ENCODE data around the gene RABGAP1. TPM values are rescaled to one million over a fixed set of nuclear protein-coding genes. Genes with fewer than 3 reads are reported as not detected.

RABGAP1 gene
- total and polyA plus RNA-seq, 4 donors, result 30.8 to 100 (median 69.7) TPM

- no peaks in the 10 kb centered on the region for H3K9me3 ChIP-seq (ENCODE audit: control insufficient read depth, low read length)
- no peak for DNase-seq
- peaks cover 0 to 1% of the 10 kb centered on the region in 2 donors for H3K4me1 ChIP-seq (ENCODE audit: control insufficient read depth in 1 of 2, insufficient read depth in 2 of 2, low read length in 2 of 2)
- 5 to 14% methylated on average over 1 of the region's 1 CpG for WGBS, 2 donors
- peaks cover 0 to 2% of the 10 kb centered on the region in 2 donors for H3K36me3 ChIP-seq (ENCODE audit: control insufficient read depth in 1 of 2, insufficient read depth in 2 of 2, low read length in 1 of 2)
- H3K4me3 ChIP-seq (ENCODE audit: low read length in 2 of 2), result no peak overlapping the region
- intact Hi-C loops (cut with DNase I), result no loop called here
- H3K27me3 ChIP-seq (ENCODE audit: control insufficient read depth in 1 of 2, insufficient read depth in 2 of 2, low read length in 1 of 2), result no peaks in the 10 kb centered on the region
- ATAC-seq (ENCODE audit: low FRiP score), result no peak
- no peak overlapping the region for H3K27ac ChIP-seq (ENCODE audit: low read depth in 1 of 2, low read length in 2 of 2)
Measured at GRCh38 chr9:123131258-123131657, 190.4 kb downstream of the RABGAP1 start.

GRCh38 chr9:123131993-123132392 lies 191.2 kb downstream of the RABGAP1 start:
- ATAC-seq (ENCODE audit: low FRiP score) (no peak), DNase-seq (no peak)
- H3K27ac ChIP-seq (ENCODE audit: low read depth in 1 of 2, low read length in 2 of 2), result no peak overlapping the region
- H3K9me3 ChIP-seq (ENCODE audit: control insufficient read depth, low read length), result no peaks in the 10 kb centered on the region
- H3K36me3 ChIP-seq (ENCODE audit: control insufficient read depth in 1 of 2, insufficient read depth in 2 of 2, low read length in 1 of 2), result peaks cover 0 to 2% of the 10 kb centered on the region in 2 donors
- H3K4me3 ChIP-seq (ENCODE audit: low read length in 2 of 2), result no peak overlapping the region
- H3K4me1 ChIP-seq (ENCODE audit: control insufficient read depth in 1 of 2, insufficient read depth in 2 of 2, low read length in 2 of 2), result peaks cover 0 to 1% of the 10 kb centered on the region in 2 donors
- H3K27me3 ChIP-seq (ENCODE audit: control insufficient read depth in 1 of 2, insufficient read depth in 2 of 2, low read length in 1 of 2), result no peaks in the 10 kb centered on the region
- intact Hi-C loops (cut with DNase I), result no loop called here

GRCh38 chr9:123132696-123133095 lies 191.9 kb downstream of the RABGAP1 start:
- DNase-seq (no peak), ATAC-seq (ENCODE audit: low FRiP score) (no peak)
- no peaks in the 10 kb centered on the region for H3K27me3 ChIP-seq (ENCODE audit: control insufficient read depth in 1 of 2, insufficient read depth in 2 of 2, low read length in 1 of 2)
- H3K27ac ChIP-seq (ENCODE audit: low read depth in 1 of 2, low read length in 2 of 2), result no peak overlapping the region
- H3K36me3 ChIP-seq (ENCODE audit: control insufficient read depth in 1 of 2, insufficient read depth in 2 of 2, low read length in 1 of 2), result peaks cover 0 to 2% of the 10 kb centered on the region in 2 donors
- 91 to 94% methylated on average over 6 of the region's 6 CpGs for WGBS, 2 donors
- H3K9me3 ChIP-seq (ENCODE audit: control insufficient read depth, low read length), result no peaks in the 10 kb centered on the region
- peaks cover 0 to 1% of the 10 kb centered on the region in 2 donors for H3K4me1 ChIP-seq (ENCODE audit: control insufficient read depth in 1 of 2, insufficient read depth in 2 of 2, low read length in 2 of 2)
- intact Hi-C loops (cut with DNase I), result no loop called here
- H3K4me3 ChIP-seq (ENCODE audit: low read length in 2 of 2), result no peak overlapping the region

GRCh38 chr9:123135430-123135829 lies 194.6 kb downstream of the RABGAP1 start:
- intact Hi-C loops (cut with DNase I), result no loop called here
- H3K4me1 ChIP-seq (ENCODE audit: control insufficient read depth in 1 of 2, insufficient read depth in 2 of 2, low read length in 2 of 2), result peaks cover 0 to 1% of the 10 kb centered on the region in 2 donors
- no peak overlapping the region for H3K27ac ChIP-seq (ENCODE audit: low read depth in 1 of 2, low read length in 2 of 2)
- no peak for DNase-seq
- no peak overlapping the region for H3K4me3 ChIP-seq (ENCODE audit: low read length in 2 of 2)
- H3K36me3 ChIP-seq (ENCODE audit: control insufficient read depth in 1 of 2, insufficient read depth in 2 of 2, low read length in 1 of 2), result peaks cover 0 to 1% of the 10 kb centered on the region in 2 donors
- H3K9me3 ChIP-seq (ENCODE audit: control insufficient read depth, low read length), result no peaks in the 10 kb centered on the region
- no peaks in the 10 kb centered on the region for H3K27me3 ChIP-seq (ENCODE audit: control insufficient read depth in 1 of 2, insufficient read depth in 2 of 2, low read length in 1 of 2)
- no peak for ATAC-seq (ENCODE audit: low FRiP score)
- 84 to 85% methylated on average over 5 of the region's 5 CpGs for WGBS, 2 donors

GRCh38 chr9:123138163-123138562 lies 197.3 kb downstream of the RABGAP1 start:
- 66 to 75% methylated on average over 2 of the region's 2 CpGs for WGBS, 2 donors
- intact Hi-C loops (cut with DNase I), result no loop called here
- no peak overlapping the region for H3K4me3 ChIP-seq (ENCODE audit: low read length in 2 of 2)
- ATAC-seq (ENCODE audit: low FRiP score) (no peak), DNase-seq (no peak)
- peaks cover 0 to 1% of the 10 kb centered on the region in 2 donors for H3K36me3 ChIP-seq (ENCODE audit: control insufficient read depth in 1 of 2, insufficient read depth in 2 of 2, low read length in 1 of 2)
- H3K27ac ChIP-seq (ENCODE audit: low read depth in 1 of 2, low read length in 2 of 2), result no peak overlapping the region
- no peaks in the 10 kb centered on the region for H3K4me1 ChIP-seq (ENCODE audit: control insufficient read depth in 1 of 2, insufficient read depth in 2 of 2, low read length in 2 of 2)
- no peaks in the 10 kb centered on the region for H3K9me3 ChIP-seq (ENCODE audit: control insufficient read depth, low read length)
- H3K27me3 ChIP-seq (ENCODE audit: control insufficient read depth in 1 of 2, insufficient read depth in 2 of 2, low read length in 1 of 2), result no peaks in the 10 kb centered on the region

- Histone ChIP-seq H3K36me3 (ENCODE audit: control insufficient read depth in 1 of 2, insufficient read depth in 2 of 2, low read length in 1 of 2) (no peaks in the 10 kb centered on the region), H3K4me3 (ENCODE audit: low read length in 2 of 2) (no peak overlapping the region), H3K27me3 (ENCODE audit: control insufficient read depth in 1 of 2, insufficient read depth in 2 of 2, low read length in 1 of 2) (no peaks in the 10 kb centered on the region), H3K27ac (ENCODE audit: low read depth in 1 of 2, low read length in 2 of 2) (no peak overlapping the region), H3K4me1 (ENCODE audit: control insufficient read depth in 1 of 2, insufficient read depth in 2 of 2, low read length in 2 of 2) (no peaks in the 10 kb centered on the region), H3K9me3 (ENCODE audit: control insufficient read depth, low read length) (no peaks in the 10 kb centered on the region)
- intact Hi-C loops (cut with DNase I), result no loop called here
- ATAC-seq (ENCODE audit: low FRiP score) (no peak), DNase-seq (no peak)
- 41 to 46% methylated on average over 1 of the region's 1 CpG for WGBS, 2 donors
Measured at GRCh38 chr9:123149067-123149466, 208.2 kb downstream of the RABGAP1 start.

- H3K36me3 ChIP-seq (ENCODE audit: control insufficient read depth in 1 of 2, insufficient read depth in 2 of 2, low read length in 1 of 2), result no peaks in the 10 kb centered on the region
- DNase-seq (no peak), ATAC-seq (ENCODE audit: low FRiP score) (no peak)
- intact Hi-C loops (cut with DNase I), result no loop called here
- no peak overlapping the region for H3K27ac ChIP-seq (ENCODE audit: low read depth in 1 of 2, low read length in 2 of 2)
- H3K4me3 ChIP-seq (ENCODE audit: low read length in 2 of 2), result no peak overlapping the region
- no peaks in the 10 kb centered on the region for H3K9me3 ChIP-seq (ENCODE audit: control insufficient read depth, low read length)
- 86 to 91% methylated on average over 5 of the region's 5 CpGs for WGBS, 2 donors
- no peaks in the 10 kb centered on the region for H3K27me3 ChIP-seq (ENCODE audit: control insufficient read depth in 1 of 2, insufficient read depth in 2 of 2, low read length in 1 of 2)
- no peaks in the 10 kb centered on the region for H3K4me1 ChIP-seq (ENCODE audit: control insufficient read depth in 1 of 2, insufficient read depth in 2 of 2, low read length in 2 of 2)
Measured at GRCh38 chr9:123150708-123151503, 210.1 kb downstream of the RABGAP1 start.
